Inflammatory macrophage treated with lipopolysaccharide for 1 hour (primary cell): ENCODE measurements around the gene DNER.
A peak's percentile ranks its signal among the peaks of the same experiment; 100 is the strongest.
"Not testable (repeated sequence)": the region's sequence is repeated elsewhere in the genome, so short reads cannot be mapped to it uniquely, and the experiment has no call there.

ENCODE experiments used
- DNase-seq, 2 donors: peaks; one replicate each; pipeline ENCODE4 v3.0.0-alpha.2; 2020 to 2022

DNER gene

GRCh38 chr2:229714080-229714735 lies at the start of gene DNER:
DNER (minus strand) TSS chr2:229714555; CDS start chr2:229714423, 132 bp downstream.
- DNase-seq, result no peak

- no peak for DNase-seq
Measured at GRCh38 chr2:229761663-229762062, 47.3 kb upstream of the DNER start.

DNA sequence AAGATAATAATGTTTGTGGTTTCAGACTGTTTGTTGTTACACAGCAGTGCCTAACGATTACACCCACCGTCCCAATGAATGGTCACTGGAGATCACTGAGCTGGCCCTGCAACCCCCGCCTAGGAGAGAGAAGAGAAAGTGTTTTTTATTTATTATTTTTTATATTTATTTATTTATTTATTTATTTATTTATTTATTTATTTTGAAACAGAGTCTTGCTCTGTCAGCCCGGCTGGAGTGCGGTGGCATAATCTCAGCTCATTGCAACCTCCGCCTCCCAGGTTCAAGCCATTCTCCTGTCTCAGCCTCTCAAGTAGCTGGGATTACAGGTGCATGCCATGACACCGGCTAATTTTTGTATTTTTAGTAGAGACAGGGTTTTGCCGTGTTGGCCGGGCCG lies 43.1 kb upstream of the DNER start:
- DNase-seq, result not testable (repeated sequence)

DNA sequence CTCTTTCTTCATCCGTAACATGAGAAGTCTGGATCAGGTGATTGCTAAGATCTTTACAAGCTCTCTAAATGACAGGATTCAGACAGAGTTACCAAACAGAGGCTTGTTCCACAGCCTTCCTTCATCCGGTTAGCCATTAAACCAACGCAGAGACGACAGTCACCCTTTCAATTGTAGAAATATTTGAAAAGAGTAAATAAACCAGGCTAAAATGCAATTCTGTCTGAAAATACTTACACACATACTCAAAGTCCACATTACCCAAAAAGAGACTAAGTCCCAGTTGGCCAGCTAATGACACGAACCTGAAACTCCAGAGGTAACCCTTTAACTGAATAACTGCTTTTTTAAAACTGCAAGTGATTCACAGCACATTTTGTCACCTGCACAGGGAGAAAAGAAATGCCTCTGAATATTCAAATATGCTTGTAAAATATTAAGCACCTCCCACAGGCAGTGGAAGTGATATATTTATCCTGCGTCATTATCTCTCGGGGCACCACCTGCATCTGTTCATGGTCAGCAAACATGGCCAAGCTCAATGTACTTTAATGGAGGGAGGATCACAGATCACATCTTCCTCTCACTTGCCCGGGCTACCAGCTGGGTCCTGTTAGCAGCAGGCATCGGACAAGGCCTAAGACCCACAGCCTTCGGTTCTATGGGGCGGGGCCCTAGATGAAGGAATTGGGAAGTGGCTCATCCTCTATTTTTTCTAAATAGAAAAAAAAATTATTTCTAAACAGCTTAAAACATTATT lies 38.8 kb upstream of the DNER start:
- no peak for DNase-seq

- peak in 1 of 2 donors; percentile 31 for DNase-seq
Measured at GRCh38 chr2:229749779-229750178, 35.4 kb upstream of the DNER start.

DNA sequence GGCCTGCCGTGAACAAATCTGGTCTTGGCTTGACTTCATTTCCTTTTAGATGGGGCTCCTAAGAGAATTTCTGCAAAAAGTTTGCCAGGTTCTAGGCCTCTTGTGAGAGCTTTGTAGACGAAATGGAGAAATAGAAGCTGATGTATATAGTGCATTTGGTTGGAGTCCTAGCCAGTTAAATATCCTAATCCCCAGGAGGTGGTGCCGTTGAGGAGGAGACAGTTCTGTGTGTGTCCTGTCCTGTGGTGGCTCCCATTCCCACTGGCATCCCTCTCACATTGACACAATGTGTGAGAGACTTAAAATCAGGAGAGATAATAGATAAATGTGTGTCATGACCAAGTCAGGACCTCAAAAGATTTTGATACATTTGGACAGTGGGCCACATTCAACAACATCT lies 34.6 kb upstream of the DNER start:
- DNase-seq, result no peak

DNA sequence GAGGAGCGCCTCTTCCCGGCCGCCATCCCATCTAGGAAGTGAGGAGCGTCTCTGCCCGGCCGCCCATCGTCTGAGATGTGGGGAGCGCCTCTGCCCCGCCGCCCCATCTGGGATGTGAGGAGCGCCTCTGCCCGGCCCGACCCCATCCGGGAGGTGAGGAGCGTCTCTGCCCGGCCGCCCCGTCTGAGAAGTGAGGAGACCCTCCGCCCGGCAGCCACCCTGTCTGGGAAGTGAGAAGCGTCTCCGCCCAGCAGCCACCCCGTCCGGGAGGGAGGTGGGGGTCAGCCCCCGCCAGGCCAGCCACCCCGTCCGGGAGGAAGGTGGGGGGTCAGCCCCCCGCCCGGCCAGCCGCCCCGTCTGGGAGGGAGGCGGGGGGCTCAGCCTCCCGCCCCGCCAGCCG lies 28.3 kb upstream of the DNER start:
- not testable (repeated sequence) for DNase-seq

- DNase-seq, result no peak
Measured at GRCh38 chr2:229740279-229740678, 25.9 kb upstream of the DNER start.

GRCh38 chr2:229738024-229738625 lies 23.8 kb upstream of the DNER start:
- DNase-seq, result no peak

- DNase-seq, result no peak
Measured at GRCh38 chr2:229734410-229734809, 20.1 kb upstream of the DNER start.

DNA sequence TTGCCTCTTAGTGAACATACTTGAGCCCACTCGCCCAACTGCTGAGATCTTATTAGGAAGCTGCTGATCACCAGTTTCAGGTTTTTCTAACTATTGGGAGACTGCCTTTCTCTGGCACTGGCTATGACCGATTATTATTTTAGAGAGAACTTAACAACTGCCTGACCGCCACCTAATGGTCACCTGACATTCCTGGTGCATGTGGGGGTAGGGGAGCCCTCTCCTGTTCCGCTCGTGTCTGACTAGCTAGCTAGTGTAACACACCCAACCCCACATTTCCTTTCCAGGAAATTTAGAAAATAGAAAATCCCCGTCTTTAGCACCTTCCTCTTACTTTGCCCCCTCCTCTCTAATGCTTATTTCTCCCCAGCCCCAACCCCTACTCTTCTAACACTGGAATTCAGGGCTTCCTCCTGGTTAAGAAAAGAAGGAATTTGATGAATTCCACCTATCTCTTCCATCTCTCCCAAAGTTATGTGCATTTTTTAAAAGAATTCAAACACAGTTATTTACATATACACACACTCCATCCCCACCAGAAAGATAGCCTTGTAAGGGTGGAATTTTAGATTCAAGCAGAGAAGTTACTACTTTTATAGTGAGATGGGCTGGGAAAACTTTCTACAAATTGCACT lies 19.4 kb upstream of the DNER start:
- DNase-seq, result no peak

DNA sequence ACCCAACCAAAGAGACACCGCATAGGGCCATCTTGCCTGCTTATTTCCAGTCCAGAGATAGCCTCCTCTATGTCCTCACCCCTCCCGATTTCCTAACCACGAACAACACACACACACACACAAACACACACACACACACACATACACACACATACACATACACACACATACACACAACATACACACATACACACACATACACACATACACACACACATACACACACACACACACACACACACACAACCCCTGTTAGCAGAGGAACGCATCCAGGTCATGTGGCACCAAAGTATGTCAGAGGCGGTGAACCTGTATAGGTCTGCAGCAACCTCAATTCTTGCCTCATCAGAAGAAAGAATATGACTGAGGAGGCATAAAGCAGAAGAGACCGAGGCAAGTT lies 18.5 kb upstream of the DNER start:
- no peak for DNase-seq

GRCh38 chr2:229731916-229732315 lies 17.6 kb upstream of the DNER start:
- DNase-seq, result no peak

DNA sequence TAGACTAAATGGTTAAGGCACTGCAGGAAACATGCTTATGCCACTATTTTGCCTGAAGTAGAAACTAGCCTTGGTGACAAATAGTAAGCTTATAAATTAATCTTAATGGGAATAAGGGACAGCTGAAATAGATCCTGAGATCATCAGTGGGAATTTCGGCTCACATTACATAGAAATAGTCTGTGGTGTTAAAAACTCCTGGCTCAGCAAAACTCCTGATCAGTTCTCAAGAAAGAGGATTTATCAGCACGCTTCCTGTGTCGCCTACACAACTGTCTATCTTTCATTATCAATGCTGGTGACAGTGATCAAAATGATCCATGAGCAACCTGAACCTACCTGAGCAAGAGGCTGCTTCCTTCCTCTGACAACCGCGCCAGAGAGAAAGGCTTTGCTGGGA lies 17.0 kb upstream of the DNER start:
- no peak for DNase-seq

DNA sequence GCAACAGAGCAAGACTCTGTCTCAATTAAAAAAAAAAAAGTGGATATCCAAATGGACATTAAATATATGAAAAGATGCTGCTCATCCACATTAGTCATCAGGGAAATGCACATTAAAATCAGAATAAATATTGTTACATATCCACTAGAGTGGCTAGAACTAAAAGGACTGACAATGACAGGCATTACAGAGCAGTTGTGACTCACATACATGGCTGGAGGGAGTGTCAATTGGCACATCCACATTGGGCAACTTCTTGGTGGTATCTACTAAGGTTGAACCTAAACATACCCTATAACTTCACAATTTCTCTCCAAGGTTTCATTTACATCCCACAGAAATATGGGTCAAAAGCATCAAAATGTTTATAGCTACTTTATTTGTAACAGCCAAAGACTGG lies 14.0 kb upstream of the DNER start:
- DNase-seq, result no peak

DNA sequence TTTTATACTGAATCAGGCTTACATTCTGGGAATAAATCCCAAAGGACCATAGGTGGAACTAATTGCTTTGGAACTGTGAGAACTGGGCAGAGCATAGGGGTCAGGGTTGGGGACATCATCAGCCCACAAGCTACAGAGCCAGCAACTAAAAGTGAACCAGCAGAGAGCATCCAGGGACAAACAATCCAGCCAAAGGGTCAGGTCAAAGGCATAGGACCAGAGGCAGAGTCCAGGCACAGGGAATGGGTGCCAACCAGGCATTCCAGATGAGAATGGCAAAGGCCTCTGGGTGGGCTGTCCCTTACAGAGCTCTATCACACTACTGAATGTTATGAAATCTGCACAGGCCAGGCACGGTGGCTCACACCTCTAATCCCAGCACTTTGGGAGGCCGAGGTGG lies 12.3 kb upstream of the DNER start:
- no peak for DNase-seq

GRCh38 chr2:229725716-229726574 lies 11.6 kb upstream of the DNER start:
- DNase-seq, result no peak

GRCh38 chr2:229723192-229723591 lies 8.8 kb upstream of the DNER start:
- DNase-seq, result not testable (repeated sequence)

DNA sequence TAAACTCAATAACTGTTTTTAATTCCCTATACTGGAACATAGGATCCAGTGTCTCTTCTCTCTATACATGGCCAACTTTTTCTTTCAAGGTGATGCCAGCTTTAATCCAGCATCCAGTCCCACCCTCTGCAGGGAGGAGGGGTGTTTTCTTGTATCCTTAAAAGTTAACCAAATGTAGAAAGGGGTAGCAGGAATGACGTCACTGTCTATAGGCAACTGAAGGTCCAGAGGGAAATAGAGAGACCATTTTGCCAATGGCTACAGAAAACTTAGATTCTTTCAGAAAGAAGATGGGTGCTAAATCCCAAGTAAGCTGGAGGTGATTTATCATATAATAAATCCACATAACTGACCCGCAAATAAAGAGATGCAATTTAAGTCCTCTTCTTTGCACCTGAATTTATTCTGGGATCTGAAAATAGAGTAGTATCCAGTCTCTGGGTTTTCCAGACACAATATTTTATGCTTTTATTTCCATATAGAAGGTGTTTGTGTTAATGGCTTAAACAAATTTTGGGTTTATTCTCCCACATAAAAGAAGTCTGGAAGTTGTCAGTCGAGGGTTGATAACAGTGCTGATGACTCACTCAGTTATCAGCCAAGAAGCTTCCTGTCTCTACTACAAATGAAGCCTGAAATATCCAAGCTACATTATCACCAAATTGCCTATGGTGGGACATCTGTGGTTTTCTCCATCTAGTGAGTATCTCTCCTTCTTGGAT lies 5.7 kb upstream of the DNER start:
- no peak for DNase-seq

DNA sequence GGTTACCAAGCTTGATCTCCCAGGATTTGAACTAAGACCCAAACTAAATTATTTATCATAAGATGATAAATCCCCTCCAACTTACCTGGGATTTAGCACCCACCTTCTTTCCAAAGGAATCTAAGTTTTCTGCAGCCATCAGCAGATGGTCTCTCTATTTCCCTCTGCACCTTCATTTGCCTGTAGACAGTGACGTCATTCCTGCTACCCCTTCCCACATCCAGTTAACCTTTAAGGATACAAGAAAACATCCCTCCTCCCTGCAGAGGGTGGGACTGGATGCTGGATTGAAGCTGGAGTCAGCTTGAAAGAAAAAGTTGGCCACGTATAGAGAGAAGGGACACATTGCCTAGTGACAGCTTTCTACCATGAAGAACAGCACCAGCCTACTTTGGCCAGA lies 3.7 kb upstream of the DNER start:
- no peak for DNase-seq

- DNase-seq, result no peak
Measured at GRCh38 chr2:229715895-229716507, 1.6 kb upstream of the DNER start.
